Stimulated activated CD4-positive, alpha-beta T cell treated with anti-CD3 and anti-CD28 coated beads, Interleukin-4, amount 100 ng/mL, for 4 hours (primary cell): ENCODE data around the gene C20orf173.

Experiments used
- DNase-seq, 2 experiments: peaks; one replicate each; pipeline ENCODE4 v3.0.0-alpha.2; 2020

C20orf173 gene

GRCh38 chr20:35506179-35506578 lies 23.3 kb downstream of the C20orf173 start:
- no peak for DNase-seq

GRCh38 chr20:35504751-35505150 lies 24.7 kb downstream of the C20orf173 start:
- no peak for DNase-seq

GRCh38 chr20:35503841-35504561 lies 25.5 kb downstream of the C20orf173 start:
- DNase-seq: no peak

GRCh38 chr20:35503281-35503680 lies 26.2 kb downstream of the C20orf173 start:
- DNase-seq: no peak

GRCh38 chr20:35502352-35502751 lies 27.1 kb downstream of the C20orf173 start:
- no peak for DNase-seq

GRCh38 chr20:35499271-35499670 lies 30.2 kb downstream of the C20orf173 start:
- DNase-seq: no peak

GRCh38 chr20:35497780-35498189 lies 31.7 kb downstream of the C20orf173 start:
- DNase-seq: no peak

GRCh38 chr20:35497320-35497719 lies 32.1 kb downstream of the C20orf173 start:
- no peak for DNase-seq

- DNase-seq: no peak
Observed at GRCh38 chr20:35496481-35496880, 33.0 kb downstream of the C20orf173 start.

GRCh38 chr20:35492352-35492751 lies 37.1 kb downstream of the C20orf173 start:
- no peak for DNase-seq

- DNase-seq: no peak
Observed at GRCh38 chr20:35491823-35492222, 37.6 kb downstream of the C20orf173 start.

GRCh38 chr20:35490736-35491181 lies 38.7 kb downstream of the C20orf173 start:
- peak; percentile 34 to 60 for DNase-seq

- no peak for DNase-seq
Observed at GRCh38 chr20:35489717-35490116, 39.7 kb downstream of the C20orf173 start.

- no peak for DNase-seq
Observed at GRCh38 chr20:35487479-35487878, 42.0 kb downstream of the C20orf173 start.

GRCh38 chr20:35479798-35480197 lies 49.7 kb downstream of the C20orf173 start:
- DNase-seq: no peak

GRCh38 chr20:35478804-35479472 lies 50.5 kb downstream of the C20orf173 start:
- peak in 1 of 2 experiments; percentile 15 for DNase-seq
